ENCODE data around the gene C2orf66.

C2orf66 gene

DNA sequence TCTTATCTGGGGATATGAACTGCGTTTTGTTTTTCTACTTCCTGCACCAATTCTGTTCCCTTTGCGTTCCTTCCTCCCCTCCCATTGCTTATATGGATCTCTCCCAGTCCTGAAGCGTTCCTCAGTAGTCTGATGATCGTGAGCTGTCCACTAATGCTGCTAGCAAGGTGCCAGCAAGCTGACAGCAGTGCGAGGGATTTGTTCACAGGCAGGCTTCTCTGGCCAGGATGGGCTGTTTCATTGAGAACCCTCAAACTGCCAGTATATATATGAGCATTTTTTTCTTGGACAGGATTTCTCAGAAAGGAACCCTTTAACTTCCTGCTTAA lies 49.8 kb downstream of the C2orf66 start:
- DNase-seq (ENCODE audit: low read depth): no peak

DNA sequence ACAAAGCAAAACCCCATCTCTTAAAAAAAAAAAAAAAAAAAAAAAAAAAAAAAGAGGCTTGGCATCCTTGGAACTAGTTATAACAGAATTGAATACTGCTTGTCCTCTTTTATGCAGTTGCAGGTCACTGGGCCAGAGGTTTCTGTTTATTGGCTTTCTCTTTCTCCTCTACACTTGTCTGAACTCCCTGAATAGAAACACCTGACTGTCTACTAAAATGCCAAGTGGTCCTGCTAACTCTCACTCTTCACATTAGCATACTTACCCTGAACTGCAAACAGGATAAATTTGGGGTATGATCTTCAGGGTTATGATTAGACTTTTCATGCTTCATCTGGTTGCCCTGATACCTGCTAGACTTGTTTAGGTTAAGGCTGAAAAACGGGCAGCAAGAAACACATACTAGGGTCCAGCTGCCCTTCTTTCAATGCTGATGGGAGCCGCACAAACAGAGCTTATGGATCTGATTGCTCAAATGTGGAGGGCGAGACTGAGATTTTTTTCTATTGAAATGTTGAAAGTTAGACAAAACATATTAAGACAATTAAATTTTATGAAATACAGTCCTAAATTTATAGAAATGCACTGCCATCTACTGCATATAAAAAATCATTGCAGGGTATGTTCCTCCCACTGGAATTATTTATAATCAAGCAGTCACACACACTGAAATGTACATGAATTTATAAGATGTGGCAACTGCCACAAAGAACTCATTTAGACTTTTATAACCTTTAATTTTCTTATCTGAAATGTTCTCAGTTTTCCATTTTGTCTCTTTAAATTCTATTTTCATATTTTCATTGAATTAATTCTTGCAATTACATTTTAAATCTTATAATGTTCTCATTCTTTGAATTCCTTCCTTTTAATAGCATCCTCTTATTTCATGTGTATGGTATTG lies 50.4 kb downstream of the C2orf66 start:
- DNase-seq (ENCODE audit: low read depth): no peak
